Measurements from ENCODE around the gene CABP7. TPM values are rescaled to one million over a fixed set of nuclear protein-coding genes. Genes with fewer than 3 reads are reported as not detected.
A peak's percentile ranks its signal among the peaks of the same experiment; 100 is the strongest.

CABP7 gene
- total and polyA plus RNA-seq, 2 of the 13 experiments (the other 11 are each of a cell fraction or from before 2014, with no cell fraction given) = 0.08 TPM; not detected in 1

- FAIRE-seq = no peak
- TF ChIP-seq CHCHD3 (CRISPR knock-in tag; IDR thresholded peaks at IDR 0.05) (no peak), ZNF121 (CRISPR knock-in tag; IDR thresholded peaks at IDR 0.05) (peak; percentile 58; the same call in 1 of the 2 replicates), HOXA3 (CRISPR knock-in tag; IDR thresholded peaks at IDR 0.05) (no peak), REPIN1 (CRISPR knock-in tag; IDR thresholded peaks at IDR 0.05; ENCODE audit: borderline replicate concordance, low read depth) (no peak)
Observed at GRCh38 chr22:29751669-29752068, 31.9 kb downstream of the CABP7 start.

GRCh38 chr22:29753808-29754657 lies 34.2 kb downstream of the CABP7 start:
- Histone ChIP-seq H3K9ac (ENCODE audit: insufficient read depth, low read depth, low read length) (no peak overlapping the region), H3K4me2 (ENCODE audit: low read depth, low read length) (no peak overlapping the region), H3K79me2 (ENCODE audit: insufficient read depth, low read length) (no peaks in the 10 kb centered on the region), H3K36me3 (replicated peaks in 1 of 2; ENCODE audit: control insufficient read depth in 1 of 2, insufficient read depth in 2 of 2, low read length in 2 of 2) (no peaks in the 10 kb centered on the region; a peak in 1 of 5 replicates), H4K20me1 (ENCODE audit: insufficient read depth, low read length) (no peaks in the 10 kb centered on the region), H2AFZ (ENCODE audit: low read length) (no peak overlapping the region), H3K27ac (ENCODE audit: extremely low read length, insufficient read depth, low read length) (no peak overlapping the region), H3K4me1 (ENCODE audit: insufficient read depth, low read length) (peaks cover 15% of the 10 kb centered on the region; the same call in 1 of the 2 replicates), H3K27me3 (ENCODE audit: control insufficient read depth in 1 of 2, insufficient read depth in 2 of 2, low read length in 2 of 2) (no peaks in the 10 kb centered on the region), H3K4me3 (replicated peaks in 1 of 3; ENCODE audit: insufficient read depth in 1 of 3, low read depth in 2 of 3, low read length in 3 of 3) (no peak overlapping the region), H3K9me3 (ENCODE audit: low read length) (no peaks in the 10 kb centered on the region)
- POLR2A ChIA-PET = interaction anchor here (1.2 kb wide), 1 partner anchor 13 kb away, joined by 3 read pairs; the partner anchor contains the start of genes UQCR10 and ZMAT5
- BruUV-seq (replicated peaks) = no TSS peak
- ATAC-seq (no peak), DNase-seq (ENCODE audit: low spot score) (no peak), FAIRE-seq (no peak)
- WGBS (ENCODE audit: low lambda C conversion rate) = 74% methylated on average over 5 of the region's 16 CpGs
- CTCF ChIA-PET (ENCODE audit: low intra/inter-chr PET ratio, low total read pairs) = no interaction called here
- in situ Hi-C loops (cut with HindIII; ENCODE audit: extremely low pct_ligation_motif_present, low pct_unique_long_range_greater_than_20kb) = no loop called here
- intact Hi-C loops (cut with micrococcal nuclease; ENCODE audit: unreplicated experiment) = no loop called here
- TF ChIP-seq ZNF766 (CRISPR knock-in tag; IDR thresholded peaks at IDR 0.05; ENCODE audit: borderline replicate concordance) (no peak), ZBTB38 (CRISPR knock-in tag; IDR thresholded peaks at IDR 0.05) (no peak), CBFB (CRISPR knock-in tag; IDR thresholded peaks at IDR 0.05) (no peak), MED1 (CRISPR knock-in tag; IDR thresholded peaks at IDR 0.05) (no peak), FOXC1 (CRISPR knock-in tag; IDR thresholded peaks at IDR 0.05; ENCODE audit: borderline replicate concordance) (no peak), ZNF451 (CRISPR knock-in tag; IDR thresholded peaks at IDR 0.05) (no peak), ZNF225 (CRISPR knock-in tag; IDR thresholded peaks at IDR 0.05) (no peak), SUZ12 (IDR thresholded peaks at IDR 0.05; ENCODE audit: low read depth, low read length) (no peak), TRIM22 (IDR thresholded peaks at IDR 0.05) (no peak), ZGPAT (CRISPR knock-in tag; IDR thresholded peaks at IDR 0.05) (no peak)

More at GRCh38 chr22:29751669-29752068, 31.9 kb downstream of the CABP7 start:
- H3K4me1 ChIP-seq (ENCODE audit: insufficient read depth, low read length) = peaks cover 18% of the 10 kb centered on the region; the same call in 1 of the 2 replicates
- no peaks in the 10 kb centered on the region for H3K79me2 ChIP-seq (ENCODE audit: insufficient read depth, low read length)
- H3K27me3 ChIP-seq (ENCODE audit: control insufficient read depth in 1 of 2, insufficient read depth in 2 of 2, low read length in 2 of 2) = no peaks in the 10 kb centered on the region
- DNase-seq (ENCODE audit: low spot score) (no peak), ATAC-seq (no peak)
- POLR2A ChIA-PET = interaction anchor here (2.9 kb wide), 1 partner anchor 15 kb away, joined by 8 read pairs; the partner anchor contains the start of genes UQCR10 and ZMAT5
- H4K20me1 ChIP-seq (ENCODE audit: insufficient read depth, low read length) = no peaks in the 10 kb centered on the region
- no TSS peak for BruUV-seq (replicated peaks)
- no peaks in the 10 kb centered on the region for H3K9me3 ChIP-seq (ENCODE audit: low read length)
- H3K4me2 ChIP-seq (ENCODE audit: low read depth, low read length) = no peak overlapping the region
- CTCF ChIA-PET (ENCODE audit: low intra/inter-chr PET ratio, low total read pairs) = no interaction called here
- H2AFZ ChIP-seq (ENCODE audit: low read length) = no peak overlapping the region
- 94% methylated on average over 2 of the region's 2 CpGs for WGBS (ENCODE audit: low lambda C conversion rate)
- no peak overlapping the region for H3K9ac ChIP-seq (ENCODE audit: insufficient read depth, low read depth, low read length)
- peaks cover 4 to 11% of the 10 kb centered on the region in 2 experiments; a peak in 4 of 5 replicates for H3K36me3 ChIP-seq (replicated peaks in 1 of 2; ENCODE audit: control insufficient read depth in 1 of 2, insufficient read depth in 2 of 2, low read length in 2 of 2)
- intact Hi-C loops (cut with micrococcal nuclease; ENCODE audit: unreplicated experiment) = no loop called here
- no peak overlapping the region for H3K4me3 ChIP-seq (replicated peaks in 1 of 3; ENCODE audit: insufficient read depth in 1 of 3, low read depth in 2 of 3, low read length in 3 of 3)
- in situ Hi-C loops (cut with HindIII; ENCODE audit: extremely low pct_ligation_motif_present, low pct_unique_long_range_greater_than_20kb) = no loop called here
- no peak overlapping the region for H3K27ac ChIP-seq (ENCODE audit: extremely low read length, insufficient read depth, low read length)
